ENCODE measurements around the gene SLC26A3.

DNA sequence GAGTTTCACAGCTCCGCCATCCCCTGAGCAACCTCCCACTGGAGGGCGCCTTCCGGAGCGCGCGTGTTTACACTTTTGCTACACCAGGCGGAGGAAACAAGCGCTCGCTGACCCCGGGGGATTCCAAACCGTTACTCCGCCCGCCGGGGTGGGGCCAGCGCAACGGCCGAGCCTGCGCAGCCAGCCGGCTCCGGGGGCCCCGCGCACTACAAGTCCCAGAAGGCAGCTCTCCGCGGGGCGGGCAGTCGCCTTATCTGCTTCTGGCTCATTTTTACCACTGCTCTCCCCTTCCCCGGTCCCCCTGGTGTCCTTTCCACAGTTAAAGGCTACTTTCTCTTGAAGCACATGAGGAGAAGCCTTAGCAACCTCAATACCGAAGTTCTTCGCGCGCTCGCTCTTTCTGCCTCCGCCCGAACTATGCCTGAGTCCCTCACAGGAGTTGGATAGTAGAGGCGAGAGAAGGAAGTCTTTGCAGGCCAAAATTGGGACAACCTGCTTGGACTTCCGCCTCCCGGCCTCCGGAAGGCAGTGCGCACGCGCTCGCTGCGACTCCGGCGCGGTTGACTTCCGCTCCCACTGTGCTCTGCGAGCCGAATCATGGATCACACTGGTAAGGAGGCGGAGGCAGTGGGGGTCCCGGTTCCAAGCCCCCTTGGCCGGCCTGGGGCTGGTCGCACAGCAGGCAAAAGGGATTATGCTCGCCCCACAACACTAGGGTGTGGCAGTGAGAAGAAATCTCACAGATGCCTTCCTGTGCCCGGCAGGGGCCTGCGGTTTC, 59.3 kb downstream of the SLC26A3 start, which contains the start of gene CBLL1:
- TF ChIP-seq, protein P1, sequence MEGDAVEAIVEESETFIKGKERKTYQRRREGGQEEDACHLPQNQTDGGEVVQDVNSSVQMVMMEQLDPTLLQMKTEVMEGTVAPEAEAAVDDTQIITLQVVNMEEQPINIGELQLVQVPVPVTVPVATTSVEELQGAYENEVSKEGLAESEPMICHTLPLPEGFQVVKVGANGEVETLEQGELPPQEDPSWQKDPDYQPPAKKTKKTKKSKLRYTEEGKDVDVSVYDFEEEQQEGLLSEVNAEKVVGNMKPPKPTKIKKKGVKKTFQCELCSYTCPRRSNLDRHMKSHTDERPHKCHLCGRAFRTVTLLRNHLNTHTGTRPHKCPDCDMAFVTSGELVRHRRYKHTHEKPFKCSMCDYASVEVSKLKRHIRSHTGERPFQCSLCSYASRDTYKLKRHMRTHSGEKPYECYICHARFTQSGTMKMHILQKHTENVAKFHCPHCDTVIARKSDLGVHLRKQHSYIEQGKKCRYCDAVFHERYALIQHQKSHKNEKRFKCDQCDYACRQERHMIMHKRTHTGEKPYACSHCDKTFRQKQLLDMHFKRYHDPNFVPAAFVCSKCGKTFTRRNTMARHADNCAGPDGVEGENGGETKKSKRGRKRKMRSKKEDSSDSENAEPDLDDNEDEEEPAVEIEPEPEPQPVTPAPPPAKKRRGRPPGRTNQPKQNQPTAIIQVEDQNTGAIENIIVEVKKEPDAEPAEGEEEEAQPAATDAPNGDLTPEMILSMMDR (IDR thresholded peaks at IDR 0.05): peak; percentile 64
- TF ChIP-seq EZH2phosphoT487 (IDR thresholded peaks at IDR 0.05): no peak
